ENCODE measurements around the gene ACTR3C. TPM values are rescaled to one million over a fixed set of nuclear protein-coding genes. Genes with fewer than 3 reads are reported as not detected.
A peak's percentile ranks its signal among the peaks of the same experiment; 100 is the strongest.

Gene ACTR3C
- total and polyA plus RNA-seq, 2 donors (not counting 1 experiment from before 2014, with no cell fraction given): 4.0 to 20.7 TPM

GRCh38 chr7:150322114-150322832, 1.1 kb downstream of the ACTR3C start:
- ChIA-PET POLR2A (interaction anchor here (1.8 kb wide), 1 partner anchor 44 kb away, joined by 5 read pairs; no protein-coding TSS in a partner anchor), CTCF (no interaction called here)
- intact Hi-C loops (cut with micrococcal nuclease): loop anchor here (5.0 kb wide), 2 partner anchors 35 to 55 kb away; partner anchors contain the start of gene ZNF775
- H3K27ac Mint-ChIP-seq: peak overlapping the region; percentile 98
- Histone ChIP-seq H3K4me2 (replicated peaks; ENCODE audit: low read depth, low read length, poor library complexity, severe bottlenecking) (peak overlapping the region; percentile 86), H3K27me3 (replicated peaks in 1 of 4; ENCODE audit: control extremely low read depth in 1 of 4, control insufficient read depth in 3 of 4, insufficient read depth in 4 of 4, low read length in 3 of 4) (no peaks in the 10 kb centered on the region), H4K20me1 (ENCODE audit: control insufficient read depth, insufficient read depth, low read length, poor library complexity, severe bottlenecking) (no peaks in the 10 kb centered on the region), H3K9ac (ENCODE audit: low read length) (peak overlapping the region; percentile 91), H3K36me3 (replicated peaks in 1 of 2; ENCODE audit: control extremely low read depth in 1 of 2, control insufficient read depth in 1 of 2, extremely low read depth in 1 of 2, insufficient read depth in 2 of 2, low read length in 1 of 2) (peaks cover 0 to 15% of the 10 kb centered on the region in 2 experiments), H3K27ac (ENCODE audit: low read length in 2 of 2) (peak overlapping the region; percentile 82 to 88), H3K9me3 (ENCODE audit: control extremely low read depth in 1 of 3, control insufficient read depth in 2 of 3, insufficient read depth in 1 of 3, low read length in 2 of 3) (peaks cover 0 to 4% (median 0%) of the 10 kb centered on the region in 3 donors), H2AFZ (ENCODE audit: insufficient read depth, low read depth, low read length, poor library complexity, severe bottlenecking) (peak overlapping the region; percentile 90), H3K79me2 (ENCODE audit: control insufficient read depth, insufficient read depth, low read length) (peaks cover 10% of the 10 kb centered on the region), H3K4me1 (ENCODE audit: control insufficient read depth in 2 of 2, insufficient read depth in 2 of 2, low read length in 2 of 2) (peaks cover 11 to 34% of the 10 kb centered on the region in 2 donors), H3K4me3 (ENCODE audit: control extremely low read depth in 1 of 5, extremely low read depth in 1 of 5, insufficient read depth in 1 of 5, low read depth in 2 of 5, low read length in 4 of 5) (peak overlapping the region; percentile 75 to 94 (median 88))
- no peaks in the 10 kb centered on the region for H3K9me3 Mint-ChIP-seq (ENCODE audit: insufficient read depth)
- no peak for DNase-seq
- no peaks in the 10 kb centered on the region for H3K27me3 Mint-ChIP-seq
- no peak for ATAC-seq (ENCODE audit: low read depth)
- H3K4me3 Mint-ChIP-seq: peak overlapping the region; percentile 99
- WGBS (ENCODE audit: insufficient coverage): 63% methylated on average over 3 of the region's 4 CpGs
- no peak for TF ChIP-seq EZH2 (IDR thresholded peaks at IDR 0.05; ENCODE audit: borderline replicate concordance, insufficient read depth, low read depth, low read length, poor library complexity, severe bottlenecking)
- no peak for TF ChIP-seq CTCF (IDR thresholded peaks at IDR 0.05)
- peaks cover 48% of the 10 kb centered on the region for H3K4me1 Mint-ChIP-seq

DNA sequence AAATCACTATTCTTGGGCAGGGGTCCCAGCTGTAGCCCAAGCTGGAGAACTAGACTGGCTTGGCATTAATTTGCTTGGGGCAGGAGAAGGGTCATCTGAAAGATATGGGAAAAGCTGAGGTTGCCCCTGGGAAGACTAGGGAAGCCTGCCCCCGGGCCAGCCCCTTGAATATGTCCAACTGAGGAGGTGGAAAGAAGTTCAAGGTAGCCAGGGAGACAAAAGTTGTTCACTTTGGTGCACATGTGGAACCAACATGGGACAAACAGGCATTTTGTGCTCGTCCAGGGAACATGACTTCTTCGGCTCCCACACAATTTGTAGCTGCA, 1.6 kb downstream of the ACTR3C start:
- peaks cover 11 to 34% of the 10 kb centered on the region in 2 donors for H3K4me1 ChIP-seq (ENCODE audit: control insufficient read depth in 2 of 2, insufficient read depth in 2 of 2, low read length in 2 of 2)
- WGBS (ENCODE audit: insufficient coverage): 100% methylated on average over 3 of the region's 3 CpGs
- Mint-ChIP-seq H3K4me1 (peaks cover 48% of the 10 kb centered on the region), H3K27ac (peak overlapping the region; percentile 98), H3K27me3 (no peaks in the 10 kb centered on the region), H3K4me3 (peak overlapping the region; percentile 99), H3K9me3 (ENCODE audit: insufficient read depth) (no peaks in the 10 kb centered on the region)
- H3K9me3 ChIP-seq (ENCODE audit: control extremely low read depth in 1 of 3, control insufficient read depth in 2 of 3, insufficient read depth in 1 of 3, low read length in 2 of 3): peaks cover 0 to 4% (median 0%) of the 10 kb centered on the region in 3 donors
- no peak overlapping the region for H3K9ac ChIP-seq (ENCODE audit: low read length)
- CTCF ChIA-PET: no interaction called here
- no peak overlapping the region for H2AFZ ChIP-seq (ENCODE audit: insufficient read depth, low read depth, low read length, poor library complexity, severe bottlenecking)
- H4K20me1 ChIP-seq (ENCODE audit: control insufficient read depth, insufficient read depth, low read length, poor library complexity, severe bottlenecking): no peaks in the 10 kb centered on the region
- TF ChIP-seq CTCF (IDR thresholded peaks at IDR 0.05) (no peak), EZH2 (IDR thresholded peaks at IDR 0.05; ENCODE audit: borderline replicate concordance, insufficient read depth, low read depth, low read length, poor library complexity, severe bottlenecking) (no peak)
- POLR2A ChIA-PET: no interaction called here
- H3K4me3 ChIP-seq (ENCODE audit: control extremely low read depth in 1 of 5, extremely low read depth in 1 of 5, insufficient read depth in 1 of 5, low read depth in 2 of 5, low read length in 4 of 5): no peak overlapping the region
- DNase-seq (no peak), ATAC-seq (ENCODE audit: low read depth) (no peak)
- intact Hi-C loops (cut with micrococcal nuclease): loop anchor here (5.0 kb wide), 2 partner anchors 36 to 56 kb away; partner anchors contain the start of gene ZNF775
- H3K27me3 ChIP-seq (replicated peaks in 1 of 4; ENCODE audit: control extremely low read depth in 1 of 4, control insufficient read depth in 3 of 4, insufficient read depth in 4 of 4, low read length in 3 of 4): no peaks in the 10 kb centered on the region
- H3K79me2 ChIP-seq (ENCODE audit: control insufficient read depth, insufficient read depth, low read length): peaks cover 10% of the 10 kb centered on the region
- H3K4me2 ChIP-seq (replicated peaks; ENCODE audit: low read depth, low read length, poor library complexity, severe bottlenecking): peak overlapping the region; percentile 86
- H3K36me3 ChIP-seq (replicated peaks in 1 of 2; ENCODE audit: control extremely low read depth in 1 of 2, control insufficient read depth in 1 of 2, extremely low read depth in 1 of 2, insufficient read depth in 2 of 2, low read length in 1 of 2): peaks cover 0 to 9% of the 10 kb centered on the region in 2 experiments
- no peak overlapping the region for H3K27ac ChIP-seq (ENCODE audit: low read length in 2 of 2)
